DOHH2 (cell line): ENCODE results near the gene JCHAIN.
"Not testable (repeated sequence)": the region's sequence is repeated elsewhere in the genome, so short reads cannot be mapped to it uniquely, and the experiment has no call there.

Experiments
- H3F3A ChIP-seq: fragments of 200-600 bp; sonication (generic), shearing (Covaris generic); 2 replicates; pipeline ENCODE4 v1.6.0; 2016; ENCODE audit warnings: antibody characterized with exemption, mild to moderate bottlenecking; ENCODE audit not compliant: control insufficient read depth, insufficient read depth
- H3K27ac ChIP-seq: fragments of 200-600 bp; sonication (generic); 2 replicates; pipeline ENCODE4 v1.5.1; 2014; ENCODE audit warnings: low read depth, mild to moderate bottlenecking, low read length, moderate library complexity
- H3K27me3 ChIP-seq: fragments of 200-600 bp; sonication (generic); 2 replicates; pipeline ENCODE4 v1.6.1; 2014; ENCODE audit warnings: mild to moderate bottlenecking, low read length, mixed read lengths; ENCODE audit not compliant: control insufficient read depth
- H3K36me3 ChIP-seq: fragments of 200-600 bp; sonication (generic); 2 replicates; pipeline ENCODE4 v1.6.1; 2014; ENCODE audit warnings: mild to moderate bottlenecking, low read length, moderate library complexity, mixed read lengths; ENCODE audit not compliant: control insufficient read depth
- H3K4me1 ChIP-seq: fragments of 200-600 bp; sonication (generic); 2 replicates; pipeline ENCODE4 v1.6.1; 2014; ENCODE audit warnings: mild to moderate bottlenecking, low read length, mixed read lengths; ENCODE audit not compliant: control insufficient read depth
- H3K4me2 ChIP-seq: fragments of 200-600 bp; sonication (generic); 2 replicates; pipeline ENCODE4 v1.6.0; 2014; ENCODE audit warnings: mild to moderate bottlenecking, low read length, moderate library complexity
- H3K4me3 ChIP-seq: fragments of 200-600 bp; sonication (generic); 2 replicates; pipeline ENCODE4 v1.5.1; 2014; ENCODE audit warnings: mild to moderate bottlenecking, low read length, mixed read lengths
- H3K79me2 ChIP-seq: fragments of 200-600 bp; sonication (generic); 2 replicates; pipeline ENCODE4 v1.6.1; 2014; ENCODE audit warnings: mild to moderate bottlenecking, low read length, mixed read lengths; ENCODE audit not compliant: control insufficient read depth
- H3K9me2 ChIP-seq: fragments of 200-600 bp; sonication (generic); replicated peaks from 2 replicates; pipeline ENCODE4 v1.6.1; 2014; ENCODE audit warnings: mild to moderate bottlenecking, low read length, mixed read lengths; ENCODE audit not compliant: control insufficient read depth
- H3K9me3 ChIP-seq: fragments of 200-600 bp; sonication (generic); 2 replicates; pipeline ENCODE4 v1.6.1; 2014; ENCODE audit warnings: antibody characterized with exemption, low read length, mixed read lengths; ENCODE audit not compliant: control insufficient read depth, insufficient read depth
- H4K20me1 ChIP-seq: fragments of 200-600 bp; sonication (generic); 2 replicates; pipeline ENCODE4 v1.6.0; 2014; ENCODE audit warnings: low read depth, mild to moderate bottlenecking, antibody characterized with exemption, low read length, moderate library complexity; ENCODE audit not compliant: control insufficient read depth, insufficient read depth
- CTCF ChIP-seq: fragments of 200-600 bp; sonication (generic); IDR thresholded peaks from one replicate; pipeline ENCODE4 v1.5.1; 2014; ENCODE audit warnings: antibody characterized with exemption, mild to moderate bottlenecking, low read depth, low read length; ENCODE audit not compliant: poor library complexity, severe bottlenecking
- EZH2phosphoT487 ChIP-seq: fragments of 200-600 bp; sonication (generic); IDR thresholded peaks from 2 replicates; pipeline ENCODE4 v1.6.1; 2017; ENCODE audit warnings: borderline replicate concordance, mild to moderate bottlenecking, antibody characterized with exemption, low read length, moderate library complexity, mixed read lengths

JCHAIN gene

GRCh38 chr4:70688795-70689231 lies 22.5 kb upstream of the JCHAIN start:
- Histone ChIP-seq H3K4me2 (peak overlapping the region; percentile 95), H3K4me1 (peaks cover 70% of the 10 kb centered on the region), H3K4me3 (peak overlapping the region; percentile 98), H3K79me2 (peaks cover 87% of the 10 kb centered on the region), H3K27me3 (no peaks in the 10 kb centered on the region), H3K9me2 (no peaks in the 10 kb centered on the region), H4K20me1 (peaks cover 28% of the 10 kb centered on the region), H3K36me3 (peaks cover 51% of the 10 kb centered on the region), H3F3A (peaks cover 15% of the 10 kb centered on the region), H3K27ac (peak overlapping the region; percentile 92), H3K9me3 (no peaks in the 10 kb centered on the region)
- no peak for TF ChIP-seq CTCF
- no peak for TF ChIP-seq EZH2phosphoT487

- no peaks in the 10 kb centered on the region for H3K9me2 ChIP-seq
Measured at GRCh38 chr4:70687821-70688794, 21.8 kb upstream of the JCHAIN start, which contains the start of gene UTP3. UTP3 (plus strand) TSS chr4:70688532; CDS start chr4:70688678, 146 bp downstream.

GRCh38 chr4:70687392-70687791 lies 21.1 kb upstream of the JCHAIN start:
- peaks cover 77% of the 10 kb centered on the region for H3K4me1 ChIP-seq
- H3F3A ChIP-seq, result peaks cover 15% of the 10 kb centered on the region
- peak overlapping the region; percentile 92 for H3K27ac ChIP-seq
- no peaks in the 10 kb centered on the region for H3K9me3 ChIP-seq
- peaks cover 79% of the 10 kb centered on the region for H3K79me2 ChIP-seq
- H3K36me3 ChIP-seq, result peaks cover 40% of the 10 kb centered on the region
- H3K4me2 ChIP-seq, result peak overlapping the region; percentile 95
- H3K27me3 ChIP-seq, result no peaks in the 10 kb centered on the region
- H3K9me2 ChIP-seq, result no peaks in the 10 kb centered on the region
- H3K4me3 ChIP-seq, result peak overlapping the region; percentile 98
- no peak for TF ChIP-seq CTCF
- no peak for TF ChIP-seq EZH2phosphoT487
- H4K20me1 ChIP-seq, result peaks cover 28% of the 10 kb centered on the region

More at GRCh38 chr4:70687821-70688794, 21.8 kb upstream of the JCHAIN start, which contains the start of gene UTP3:
- H3K4me3 ChIP-seq, result peak within 1 kb of the TSS; percentile 98
- peaks cover 28% of the 10 kb centered on the region for H4K20me1 ChIP-seq
- peaks cover 86% of the 10 kb centered on the region for H3K79me2 ChIP-seq
- peaks cover 76% of the 10 kb centered on the region for H3K4me1 ChIP-seq
- H3K4me2 ChIP-seq, result peak within 1 kb of the TSS; percentile 95
- peaks cover 47% of the 10 kb centered on the region for H3K36me3 ChIP-seq
- TF ChIP-seq CTCF, result peak; percentile 98
- no peak for TF ChIP-seq EZH2phosphoT487
- H3K9me3 ChIP-seq, result no peaks in the 10 kb centered on the region
- peaks cover 14% of the 10 kb centered on the region for H3F3A ChIP-seq
- H3K27ac ChIP-seq, result peak within 1 kb of the TSS; percentile 92
- H3K27me3 ChIP-seq, result no peaks in the 10 kb centered on the region

- Histone ChIP-seq H3K4me3 (peak overlapping the region; percentile 27), H3F3A (peaks cover 56% of the 10 kb centered on the region), H3K4me1 (peaks cover 97% of the 10 kb centered on the region), H3K79me2 (peaks cover 34% of the 10 kb centered on the region), H3K27ac (peak overlapping the region; percentile 99), H3K4me2 (peak overlapping the region; percentile 93)
- not testable (repeated sequence) for H3K9me2 ChIP-seq, H3K36me3 ChIP-seq, H3K27me3 ChIP-seq, H4K20me1 ChIP-seq, H3K9me3 ChIP-seq
Measured at GRCh38 chr4:70682142-70682541, 15.8 kb upstream of the JCHAIN start.
